NCI-H2107 treated with DMSO at 0.1 percent for 48 hours (cell line): ENCODE measurements around the gene CLN6.

Source experiments
- DNase-seq: peaks from one replicate; lab custom pipeline; 2025; ENCODE audit not compliant: unreplicated experiment; lab: John Stamatoyannopoulos, UW

The CLN6 gene

DNA sequence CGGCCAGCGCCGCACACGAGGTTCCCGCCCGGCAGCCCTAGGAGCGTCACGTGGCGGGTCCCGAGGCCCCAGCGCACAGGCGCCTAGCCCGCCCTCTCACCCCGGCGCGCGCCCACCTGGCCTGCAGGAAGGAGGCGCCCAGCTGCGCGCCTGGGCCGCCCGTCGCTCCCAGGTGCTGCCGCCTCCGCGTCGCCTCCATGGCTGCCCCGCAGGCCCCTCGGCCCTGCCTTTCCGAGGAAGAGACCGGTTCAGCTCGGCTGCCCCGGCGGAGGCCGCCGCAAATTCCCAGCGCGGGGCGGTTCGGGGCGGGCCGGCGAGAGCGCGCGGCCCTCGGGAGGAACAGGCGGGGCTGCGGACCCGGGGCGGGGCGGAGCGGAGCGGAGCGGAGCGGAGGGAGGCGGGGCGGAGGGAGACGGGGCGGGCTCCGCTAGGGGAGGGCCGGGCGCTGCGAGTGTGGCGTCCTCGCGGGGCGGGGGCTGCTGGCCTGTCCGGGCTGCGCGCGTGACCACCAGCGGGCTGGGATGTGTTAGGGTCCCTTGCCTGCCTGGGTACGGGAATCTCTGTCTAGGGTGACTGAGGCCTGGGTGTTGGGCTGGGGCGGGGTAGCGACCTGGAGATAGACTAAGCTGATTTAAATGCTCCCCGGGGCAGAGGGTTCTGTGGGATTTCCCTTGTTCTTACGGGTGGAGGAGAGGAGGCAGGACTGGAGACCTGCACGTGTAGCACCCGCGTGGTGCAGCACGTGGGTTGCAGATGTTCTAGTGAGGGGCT, at the start of gene CLN6:
TSS of gene CLN6 (minus strand) at position 343 of the 771 bp plus-strand sequence. CDS start at position 199, 144 bp downstream.
- peak; percentile 25 for DNase-seq

DNA sequence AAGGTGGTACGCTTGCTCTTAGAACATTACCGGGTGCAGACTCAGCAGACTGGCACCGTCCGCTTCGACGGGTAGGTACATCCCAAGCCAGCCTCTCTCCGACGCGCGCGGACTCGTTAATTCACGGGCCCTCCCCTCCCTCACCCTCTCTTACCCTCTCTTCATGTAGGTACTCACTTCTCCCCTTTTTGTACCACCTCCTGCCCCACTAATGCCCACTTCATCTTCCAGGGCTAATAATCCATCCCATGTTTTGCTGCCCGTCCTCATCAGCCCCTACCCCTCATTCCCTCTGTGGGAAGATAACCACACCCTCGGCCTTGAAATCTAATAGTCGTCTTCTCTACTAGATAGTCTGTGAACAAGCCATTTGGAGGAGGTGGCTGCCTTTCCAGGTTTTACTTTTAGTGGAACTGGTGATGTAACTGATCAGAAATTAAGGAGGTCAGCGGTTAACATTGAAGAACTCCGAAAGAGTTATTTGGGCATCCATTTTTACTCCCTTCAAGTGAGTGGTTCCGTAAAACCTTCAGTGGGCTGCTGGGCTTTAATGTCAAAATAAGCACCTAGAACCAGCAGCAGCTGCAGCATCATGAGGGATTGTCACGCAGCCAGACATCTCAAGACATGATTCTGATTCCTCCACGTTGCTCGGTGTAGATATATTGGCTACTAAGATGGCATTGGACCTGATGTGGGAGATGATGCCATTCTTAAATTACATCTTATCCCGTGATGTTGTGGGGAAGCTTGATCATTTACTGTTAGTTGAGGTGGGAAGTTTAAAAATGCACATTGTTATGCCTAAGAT, 49.3 kb upstream of the CLN6 start:
- DNase-seq: peak; percentile 33

GRCh38 chr15:68278345-68278594, 48.7 kb upstream of the CLN6 start:
- DNase-seq: no peak

DNA sequence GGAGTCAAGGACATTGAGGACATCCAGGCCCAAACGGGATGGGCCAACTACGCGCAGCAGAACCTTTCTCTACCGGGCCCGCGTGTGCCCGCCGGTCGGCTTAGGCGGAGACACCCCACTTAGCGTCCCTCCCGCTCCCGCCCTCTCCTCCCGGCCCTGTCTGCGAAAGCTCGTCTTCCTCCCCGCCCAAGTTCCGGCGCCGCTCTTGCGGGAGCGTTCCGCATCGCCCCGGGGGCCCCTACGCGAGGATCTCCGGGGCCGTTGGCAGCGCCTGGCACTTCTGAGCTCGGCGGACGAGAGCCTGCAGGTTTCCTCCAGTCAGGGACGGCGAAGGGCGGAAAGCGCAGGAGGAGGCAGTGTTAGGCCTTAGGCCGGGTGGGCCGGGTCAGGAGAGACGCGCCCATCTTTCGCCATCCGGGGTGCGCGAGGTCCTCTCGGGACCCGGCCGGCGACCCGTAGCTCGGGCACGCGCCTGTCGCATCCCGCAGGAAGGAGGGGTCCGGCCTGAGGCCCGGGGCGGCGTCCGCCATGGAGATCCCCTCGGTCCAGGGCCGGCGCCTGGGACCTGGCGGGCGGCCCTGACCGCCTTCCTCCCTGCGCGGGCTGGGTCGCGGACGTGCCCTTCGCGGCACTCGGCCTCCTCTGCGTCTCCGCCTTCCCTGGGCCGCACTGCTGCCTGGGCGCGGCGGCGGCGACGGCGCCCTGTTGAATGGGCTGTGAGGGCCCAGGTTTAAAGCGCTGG, 48.2 kb upstream of the CLN6 start, which contains the start of gene FEM1B:
TSS of gene FEM1B (plus strand) at position 143 of the 742 bp plus-strand sequence. CDS start 673 bp downstream, outside the sequence.
- DNase-seq: peak; percentile 63

- peak; percentile 30 for DNase-seq
These were observed 47.6 kb upstream of the CLN6 start for GRCh38 chr15:68277131-68277602.

DNA sequence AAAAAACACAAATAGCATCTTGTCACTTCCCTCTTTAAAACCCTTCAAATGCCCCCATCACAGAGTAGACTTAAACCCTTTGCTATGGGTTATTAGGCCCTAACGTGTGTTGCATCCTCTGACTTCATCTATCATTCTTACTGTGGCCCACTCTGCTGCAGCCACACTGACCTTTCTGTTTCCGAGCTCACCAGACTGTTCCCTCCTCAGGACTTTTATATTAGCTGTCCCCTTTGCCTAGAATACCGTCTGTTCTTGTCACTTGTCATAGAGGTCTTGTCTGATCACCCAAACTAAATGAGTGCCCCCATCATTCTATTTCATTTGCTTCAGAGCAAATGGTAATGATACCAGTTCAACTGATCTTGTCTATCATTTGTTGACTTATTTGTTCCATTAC, 47.1 kb upstream of the CLN6 start:
- no peak for DNase-seq

GRCh38 chr15:68275165-68275746, 45.7 kb upstream of the CLN6 start:
- no peak for DNase-seq

GRCh38 chr15:68274201-68274848, 44.8 kb upstream of the CLN6 start:
- no peak for DNase-seq

GRCh38 chr15:68272721-68273271, 43.3 kb upstream of the CLN6 start:
- DNase-seq: no peak

GRCh38 chr15:68271854-68272471, 42.4 kb upstream of the CLN6 start:
- no peak for DNase-seq

GRCh38 chr15:68268405-68268804, 38.9 kb upstream of the CLN6 start:
- no peak for DNase-seq

DNA sequence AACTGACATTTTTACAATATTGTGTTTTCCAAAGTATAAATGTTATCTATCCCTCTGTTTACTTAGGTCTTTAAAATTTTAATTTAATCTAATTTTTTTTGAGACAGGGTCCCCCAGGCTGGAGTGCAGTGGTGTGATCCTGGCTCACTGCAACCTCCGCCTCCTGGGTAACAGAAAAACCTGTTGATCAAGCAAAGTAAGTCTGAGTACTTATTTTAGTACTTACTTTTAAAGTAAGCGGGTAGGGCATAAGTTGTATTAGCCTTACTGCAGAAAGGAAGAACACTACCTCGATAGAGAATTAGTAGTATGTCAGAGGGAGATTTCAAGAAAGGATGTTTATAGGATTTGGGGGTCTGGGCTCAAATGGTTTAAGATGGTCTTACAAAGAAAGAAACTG, 36.1 kb upstream of the CLN6 start:
- DNase-seq: no peak

DNA sequence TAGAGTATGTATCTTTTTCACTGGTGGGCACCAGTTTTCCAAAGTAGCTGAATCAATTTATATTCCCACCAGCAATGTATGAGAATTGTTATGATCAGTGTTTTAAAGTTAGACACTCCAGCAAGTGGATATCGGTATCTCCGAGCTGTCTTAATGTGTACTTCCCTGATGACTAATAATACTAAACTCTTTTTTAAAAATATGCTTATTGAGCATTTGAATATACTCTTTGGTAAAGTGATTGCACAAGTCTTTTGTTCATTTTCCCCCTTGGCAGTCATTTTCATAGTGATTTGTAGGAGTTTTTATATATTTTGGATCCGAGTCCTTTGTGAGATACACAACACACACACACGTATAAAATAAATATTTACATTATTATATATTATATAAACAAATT, 35.6 kb upstream of the CLN6 start:
- no peak for DNase-seq

GRCh38 chr15:68264282-68264681, 34.8 kb upstream of the CLN6 start:
- DNase-seq: no peak

DNA sequence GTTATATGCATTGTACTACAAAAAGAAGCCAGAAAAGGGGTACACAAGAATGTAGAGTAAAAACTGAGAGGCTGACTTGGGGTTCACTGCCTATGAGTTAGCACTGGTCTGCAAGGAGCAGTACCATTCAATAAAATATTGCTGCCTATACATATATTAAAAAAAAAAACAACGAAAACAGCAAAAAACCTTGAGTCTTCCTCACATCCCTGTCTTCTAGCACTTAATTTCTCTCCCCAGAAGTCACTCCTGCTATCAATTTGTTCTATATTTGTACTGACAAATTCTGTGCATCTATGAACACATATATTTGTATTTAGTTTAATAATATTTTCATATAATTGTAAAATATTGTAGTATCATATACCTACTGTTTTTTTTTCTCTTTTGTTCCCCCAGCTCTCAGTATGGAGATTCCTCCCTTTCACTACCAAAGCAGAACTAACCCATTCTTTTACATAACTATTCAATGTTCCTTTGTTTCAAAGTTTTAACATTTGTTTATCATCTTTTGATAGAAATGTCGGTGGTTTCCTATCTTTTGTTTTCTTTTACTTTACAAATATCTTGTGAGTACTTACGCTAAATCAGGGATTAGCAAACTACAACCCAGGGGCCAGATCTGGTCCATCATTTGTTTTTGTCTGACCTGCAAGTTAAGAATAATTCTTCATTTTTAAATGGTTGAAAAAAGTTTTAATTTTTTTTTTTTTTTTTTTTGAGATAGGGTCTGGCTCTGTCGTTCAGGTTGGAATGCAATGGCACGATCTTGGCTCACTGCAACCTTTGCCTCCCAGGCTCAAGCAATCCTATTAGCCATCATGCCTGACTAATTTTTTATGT, 33.2 kb upstream of the CLN6 start:
- no peak for DNase-seq

DNA sequence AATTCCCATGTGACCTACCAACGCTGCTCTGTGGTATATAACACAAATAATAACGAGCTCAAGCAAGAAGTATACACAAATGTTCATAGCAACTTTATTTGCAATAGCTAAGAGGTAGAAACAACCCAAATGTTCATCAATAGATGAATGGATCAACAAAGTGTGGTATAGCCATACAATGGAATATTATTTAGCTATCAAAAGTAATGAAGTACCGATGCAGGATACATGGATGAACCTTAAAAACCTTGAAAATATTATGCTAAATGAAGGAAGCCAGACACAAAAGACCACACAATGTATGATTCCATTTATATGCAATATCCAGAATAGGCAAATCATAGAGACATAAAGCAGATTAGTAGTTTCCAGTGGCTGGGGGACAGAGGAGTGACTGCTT, 32.5 kb upstream of the CLN6 start:
- DNase-seq: no peak

DNA sequence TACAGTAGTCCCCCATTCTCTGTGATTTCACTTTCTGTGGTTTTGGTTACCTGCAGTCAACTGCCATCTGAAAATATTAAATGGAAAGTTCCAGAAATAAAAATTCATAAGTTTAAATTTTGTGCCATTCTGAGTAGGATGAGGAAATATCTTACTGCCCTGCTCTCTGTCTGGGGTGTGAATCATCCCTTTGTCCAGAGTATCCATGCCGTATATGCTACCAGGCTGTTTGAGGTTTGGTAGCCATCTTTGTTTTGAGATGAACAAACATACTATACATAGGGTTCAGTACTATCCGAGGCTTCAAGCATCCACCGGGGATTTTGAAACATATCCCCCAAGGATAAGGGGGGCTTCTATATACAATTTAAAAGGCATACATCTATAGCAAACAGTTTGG, 31.7 kb upstream of the CLN6 start:
- DNase-seq: no peak

DNA sequence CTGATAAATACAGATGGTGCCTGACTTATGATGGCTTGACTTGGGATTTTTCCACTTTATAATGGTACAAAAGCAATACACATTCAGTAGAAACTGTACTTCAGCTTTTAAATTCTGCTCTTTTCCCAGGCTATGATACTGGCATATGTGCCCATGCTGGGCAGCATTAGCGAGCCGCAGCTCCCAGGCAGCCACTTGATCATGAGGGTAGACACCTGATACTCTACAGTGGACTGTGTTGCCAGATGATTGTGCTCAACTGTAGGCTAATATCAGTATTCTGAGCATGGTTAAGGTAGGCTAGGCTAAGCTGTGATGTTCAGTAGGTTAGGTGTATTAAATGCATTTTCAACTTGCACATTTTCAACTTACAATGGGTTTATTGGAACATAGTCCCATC, 30.4 kb upstream of the CLN6 start:
- DNase-seq: peak; percentile 18

DNA sequence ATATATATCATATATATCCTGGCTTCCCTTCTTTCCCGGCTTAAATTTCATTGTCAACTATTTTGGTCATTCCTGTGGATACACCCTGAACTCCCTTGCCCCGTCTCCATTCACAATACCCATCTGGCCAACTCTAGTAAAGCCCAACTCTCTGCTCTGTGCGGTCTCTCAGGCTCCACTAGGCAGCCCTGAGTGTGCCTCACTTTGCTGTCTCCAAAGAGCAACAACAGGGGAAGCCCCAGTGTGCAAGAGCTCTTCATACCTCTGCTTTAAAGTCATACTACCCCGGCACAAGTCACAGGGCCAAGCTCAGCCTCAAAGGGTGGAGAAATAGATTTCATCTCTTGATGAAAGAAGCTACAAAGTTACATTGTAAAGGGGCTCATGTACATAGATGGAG, 29.2 kb upstream of the CLN6 start:
- no peak for DNase-seq
